ENCODE results near the gene CDKAL1.
"Not testable (repeated sequence)": the region's sequence is repeated elsewhere in the genome, so short reads cannot be mapped to it uniquely, and the experiment has no call there.

The CDKAL1 gene

GRCh38 chr6:20800653-20801052 lies 266.4 kb downstream of the CDKAL1 start:
- no peak for DNase-seq (ENCODE audit: low spot score)

DNA sequence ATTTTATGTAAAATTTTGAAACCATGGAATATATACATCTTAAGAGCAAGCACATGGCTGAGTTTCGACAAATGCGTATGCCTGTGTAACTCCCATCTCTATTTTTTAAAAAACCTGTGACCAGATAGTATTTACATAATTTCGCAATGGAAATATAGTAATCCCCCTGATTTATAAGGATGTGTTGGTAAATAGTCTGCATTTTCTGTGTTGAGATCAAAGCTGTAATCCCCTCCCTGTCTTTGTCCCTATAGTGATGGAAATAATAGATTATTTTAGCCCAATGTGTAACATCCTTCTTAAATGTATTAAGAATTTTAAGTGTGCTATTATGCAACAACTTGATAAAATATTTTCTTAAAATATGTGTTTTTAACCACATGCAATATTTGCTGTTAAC lies 267.3 kb downstream of the CDKAL1 start:
- DNase-seq (ENCODE audit: low spot score): no peak

- no peak for DNase-seq (ENCODE audit: low spot score)
Observed at GRCh38 chr6:20802596-20802995, 268.3 kb downstream of the CDKAL1 start.

GRCh38 chr6:20805021-20805420 lies 270.8 kb downstream of the CDKAL1 start:
- peak; percentile 22 for DNase-seq (ENCODE audit: low spot score)

GRCh38 chr6:20806669-20807068 lies 272.4 kb downstream of the CDKAL1 start:
- no peak for DNase-seq (ENCODE audit: low spot score)

DNA sequence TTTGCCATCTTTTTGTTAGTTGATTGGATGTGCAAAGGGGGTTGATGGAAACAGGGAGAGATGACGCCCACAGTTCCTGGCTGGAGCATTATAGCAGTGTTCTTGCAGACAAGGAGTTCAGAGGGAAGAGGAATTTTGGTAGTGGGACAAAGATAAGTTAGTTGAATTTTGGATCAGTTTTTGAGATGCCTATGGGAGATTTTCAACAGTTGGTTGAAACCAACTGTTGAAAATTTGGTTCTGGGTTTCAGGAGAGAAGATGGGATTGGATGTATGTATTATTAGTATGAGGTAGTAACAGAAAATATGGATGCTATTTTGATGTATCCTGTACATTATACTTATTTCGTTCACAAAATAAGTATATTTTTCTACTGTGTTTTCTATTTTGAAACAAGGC lies 274.2 kb downstream of the CDKAL1 start:
- no peak for DNase-seq (ENCODE audit: low spot score)

- DNase-seq (ENCODE audit: low spot score): no peak
Observed at GRCh38 chr6:20808924-20809323, 274.7 kb downstream of the CDKAL1 start.

GRCh38 chr6:20810727-20811108 lies 276.5 kb downstream of the CDKAL1 start:
- no peak for DNase-seq (ENCODE audit: low spot score)

GRCh38 chr6:20811109-20811761 lies 277.0 kb downstream of the CDKAL1 start:
- no peak for DNase-seq (ENCODE audit: low spot score)

- no peak for DNase-seq (ENCODE audit: low spot score)
Observed at GRCh38 chr6:20812776-20813175, 278.5 kb downstream of the CDKAL1 start.

GRCh38 chr6:20814494-20814893 lies 280.2 kb downstream of the CDKAL1 start:
- DNase-seq (ENCODE audit: low spot score): no peak

DNA sequence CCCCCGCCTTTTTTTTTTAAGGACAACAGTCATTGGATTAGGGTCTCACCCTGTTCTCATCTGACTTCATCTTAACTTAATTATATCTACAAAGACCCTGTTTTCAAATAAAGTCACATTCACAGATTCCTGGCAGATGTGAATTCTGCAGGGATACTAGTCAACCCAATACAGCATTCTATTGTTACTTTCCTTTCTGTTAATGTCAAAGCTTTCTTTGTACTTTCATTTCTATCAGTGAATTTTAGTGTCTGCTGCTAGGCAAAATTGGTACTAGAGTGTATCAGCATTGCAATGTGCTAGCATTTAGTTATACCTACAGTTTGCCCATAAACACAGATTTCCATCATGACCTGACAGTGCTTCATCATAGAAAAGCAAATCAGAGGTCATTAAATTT lies 281.9 kb downstream of the CDKAL1 start:
- DNase-seq (ENCODE audit: low spot score): no peak

- DNase-seq (ENCODE audit: low spot score): no peak
Observed at GRCh38 chr6:20817806-20818320, 283.6 kb downstream of the CDKAL1 start.

DNA sequence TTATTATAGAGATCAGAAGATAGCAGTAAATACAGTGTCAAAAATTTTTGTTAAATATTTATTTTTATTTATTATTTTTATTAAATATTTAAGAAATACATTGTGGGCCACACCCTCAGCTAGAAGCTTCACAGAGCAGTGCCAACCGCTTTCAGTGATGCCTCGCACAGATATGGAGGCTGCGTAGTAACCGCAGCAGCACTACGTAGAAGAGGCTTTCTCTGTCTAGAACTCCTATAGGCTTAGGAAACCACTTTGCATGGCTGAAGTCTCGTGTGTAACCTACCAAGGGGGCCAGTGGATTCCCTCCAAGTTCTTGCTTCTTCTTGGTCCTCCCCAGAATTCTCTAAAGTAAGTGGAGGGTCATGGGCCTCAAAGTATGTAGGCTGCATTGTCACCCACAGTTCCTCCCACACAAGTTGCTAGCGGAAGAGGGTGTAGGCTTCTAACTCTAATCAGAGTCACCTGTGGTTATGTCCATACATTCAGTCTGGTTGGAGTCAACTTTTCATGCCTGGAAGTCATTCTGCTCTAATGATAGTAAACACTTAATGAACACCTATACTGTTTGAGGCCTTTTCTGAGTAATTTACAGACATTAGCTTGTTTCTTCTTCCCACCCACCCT lies 285.6 kb downstream of the CDKAL1 start:
- no peak for DNase-seq (ENCODE audit: low spot score)

DNA sequence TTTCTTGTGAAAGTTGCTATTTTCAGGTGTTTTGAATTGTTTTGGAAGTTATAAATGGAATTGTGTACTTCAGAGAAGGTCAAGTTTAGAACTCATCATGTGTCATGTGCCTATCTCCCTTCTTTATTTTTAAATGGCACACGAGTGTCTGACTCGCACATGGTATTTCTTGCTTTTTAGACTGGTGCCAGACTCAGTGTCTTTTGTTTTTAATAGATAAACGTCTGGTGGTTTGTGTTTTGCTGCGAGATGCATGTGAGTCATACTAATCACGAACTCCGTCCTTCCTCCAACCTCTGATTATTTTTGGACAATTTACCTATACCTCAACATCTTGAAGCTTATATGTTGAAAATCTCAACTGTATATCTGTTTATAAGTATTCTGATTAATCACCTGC lies 292.1 kb downstream of the CDKAL1 start:
- DNase-seq (ENCODE audit: low spot score): no peak

DNA sequence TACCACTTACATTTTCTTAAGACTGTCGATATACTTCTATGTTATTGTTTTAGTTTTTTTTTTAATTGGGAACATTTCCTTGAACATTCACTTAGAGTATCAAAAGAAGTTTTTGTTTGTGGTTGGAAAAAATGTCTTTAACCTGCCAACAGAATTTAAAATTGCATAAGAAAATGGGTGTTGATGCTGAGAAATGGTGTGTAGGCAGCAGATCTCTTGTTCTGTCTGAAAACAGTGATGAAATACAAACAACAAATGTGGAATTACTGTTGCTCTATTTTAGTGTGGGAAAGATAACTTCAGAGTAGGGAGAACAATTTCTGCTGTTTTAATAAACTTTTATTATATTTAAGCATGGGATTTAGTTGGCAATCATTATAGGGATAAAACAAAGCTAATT lies 293.5 kb downstream of the CDKAL1 start:
- DNase-seq (ENCODE audit: low spot score): no peak

DNA sequence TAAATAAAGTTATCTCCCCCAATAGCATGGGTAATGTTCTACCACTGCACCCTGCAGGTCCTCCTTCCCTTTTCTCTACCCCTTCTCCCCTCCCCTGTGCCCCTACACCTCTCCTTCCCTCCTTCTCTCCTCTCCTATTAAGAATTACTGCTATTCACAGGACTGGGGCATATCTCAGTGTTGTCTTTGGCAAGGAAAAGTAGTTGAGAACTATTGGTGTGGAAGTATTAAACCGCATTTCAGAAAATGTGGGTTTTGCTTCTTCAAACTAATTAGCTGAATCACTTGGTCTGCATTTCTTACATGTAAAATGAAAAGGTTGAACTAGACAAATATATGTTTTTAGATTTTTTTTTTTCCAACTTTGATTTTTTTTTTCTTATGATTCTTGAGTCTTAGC lies 296.3 kb downstream of the CDKAL1 start:
- DNase-seq (ENCODE audit: low spot score): no peak

- DNase-seq (ENCODE audit: low spot score): not testable (repeated sequence)
Observed at GRCh38 chr6:20831251-20831650, 297.0 kb downstream of the CDKAL1 start.

GRCh38 chr6:20833881-20834515 lies 299.7 kb downstream of the CDKAL1 start:
- no peak for DNase-seq (ENCODE audit: low spot score)

GRCh38 chr6:20835315-20836010 lies 301.2 kb downstream of the CDKAL1 start:
- DNase-seq (ENCODE audit: low spot score): no peak

DNA sequence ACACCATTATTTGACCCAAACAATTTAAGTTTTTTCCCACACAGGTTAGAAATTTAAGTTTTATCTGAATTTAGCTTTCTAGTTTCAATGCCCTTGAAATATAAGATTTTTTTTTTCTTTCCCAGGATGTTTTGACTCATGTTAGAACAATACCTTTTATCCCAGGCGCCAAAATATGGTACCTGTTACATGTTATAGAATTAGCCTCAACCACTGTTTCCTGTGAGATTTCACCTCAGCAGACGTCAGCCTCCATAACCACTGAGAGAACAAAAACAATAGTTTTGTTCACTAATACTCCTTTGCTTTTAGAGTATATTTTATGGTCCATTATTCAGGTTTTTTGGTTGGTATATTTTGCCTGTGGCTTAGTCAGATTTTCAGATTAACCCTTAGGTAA lies 302.9 kb downstream of the CDKAL1 start:
- DNase-seq (ENCODE audit: low spot score): no peak

- DNase-seq (ENCODE audit: low spot score): no peak
Observed at GRCh38 chr6:20838113-20838512, 303.9 kb downstream of the CDKAL1 start.

- DNase-seq (ENCODE audit: low spot score): no peak
Observed at GRCh38 chr6:20839630-20840029, 305.4 kb downstream of the CDKAL1 start.

All from activated CD4-positive, alpha-beta T cell treated with anti-CD3 and anti-CD28 coated beads, Interleukin-2, Interleukin-4, amounts not matched to agents 100 ng/mL and 50 ng/mL, durations not matched to agents 16 hours and 8 hours (primary cell).